Ecto neural progenitor cell (in vitro differentiated cells): ENCODE data around the gene ATF6.

ENCODE experiments used
- DNase-seq: peaks from one replicate; pipeline ENCODE4 v3.0.0-alpha.2; 2018; ENCODE audit warnings: low spot score

ATF6 gene

GRCh38 chr1:161900160-161900559 lies 134.0 kb downstream of the ATF6 start:
- DNase-seq: no peak

- no peak for DNase-seq
Observed at GRCh38 chr1:161902182-161902581, 136.1 kb downstream of the ATF6 start.

GRCh38 chr1:161905269-161905884 lies 139.3 kb downstream of the ATF6 start:
- no peak for DNase-seq

- no peak for DNase-seq
Observed at GRCh38 chr1:161907265-161907664, 141.1 kb downstream of the ATF6 start.

GRCh38 chr1:161908264-161908663 lies 142.1 kb downstream of the ATF6 start:
- no peak for DNase-seq

GRCh38 chr1:161910604-161911003 lies 144.5 kb downstream of the ATF6 start:
- no peak for DNase-seq

- no peak for DNase-seq
Observed at GRCh38 chr1:161913482-161914140, 147.5 kb downstream of the ATF6 start.

- no peak for DNase-seq
Observed at GRCh38 chr1:161914595-161914994, 148.5 kb downstream of the ATF6 start.

- DNase-seq: no peak
Observed at GRCh38 chr1:161915051-161915503, 149.0 kb downstream of the ATF6 start.

GRCh38 chr1:161915978-161916377 lies 149.9 kb downstream of the ATF6 start:
- no peak for DNase-seq

- no peak for DNase-seq
Observed at GRCh38 chr1:161919229-161919628, 153.1 kb downstream of the ATF6 start.

GRCh38 chr1:161921491-161921890 lies 155.4 kb downstream of the ATF6 start:
- DNase-seq: no peak

GRCh38 chr1:161921990-161922389 lies 155.9 kb downstream of the ATF6 start:
- DNase-seq: no peak

- DNase-seq: no peak
Observed at GRCh38 chr1:161928056-161928455, 161.9 kb downstream of the ATF6 start.

- no peak for DNase-seq
Observed at GRCh38 chr1:161929137-161929536, 163.0 kb downstream of the ATF6 start.

GRCh38 chr1:161930064-161930463 lies 163.9 kb downstream of the ATF6 start:
- no peak for DNase-seq

GRCh38 chr1:161932668-161933067 lies 166.5 kb downstream of the ATF6 start:
- no peak for DNase-seq

- no peak for DNase-seq
Observed at GRCh38 chr1:161933592-161934588, 167.8 kb downstream of the ATF6 start.

- no peak for DNase-seq
Observed at GRCh38 chr1:161935264-161935663, 169.1 kb downstream of the ATF6 start.

- DNase-seq: no peak
Observed at GRCh38 chr1:161936786-161937185, 170.7 kb downstream of the ATF6 start.

- no peak for DNase-seq
Observed at GRCh38 chr1:161940866-161941591, 174.9 kb downstream of the ATF6 start.
